SK-N-SH (cell line): Measurements from ENCODE around the gene VWA5B2. TPM values are rescaled to one million over a fixed set of nuclear protein-coding genes. Genes with fewer than 3 reads are reported as not detected.

Experiments used
- CTCF ChIA-PET: fragments of 300-600, 350-600 bp; formaldehyde crosslinking; extraction: SDS; loops from one replicate; lab custom pipeline; 2021; lab: Yijun Ruan, JAX
- POLR2A ChIA-PET: fragments of 350-600 bp; sonication (Branson Sonifier 250); formaldehyde crosslinking; extraction: SDS; loops from one replicate; lab custom pipeline; 2020; ENCODE audit warnings: antibody characterized with exemption, inconsistent platforms; lab: Yijun Ruan, JAX
- DNase-seq: peaks from one replicate; pipeline ENCODE4 v3.0.0; 2012
- H2AFZ ChIP-seq: fragments of 200-600 bp; sonication (generic); 2 replicates; pipeline ENCODE4 v1.8.1; 2016; ENCODE audit warnings: antibody characterized with exemption, mild to moderate bottlenecking, low read depth
- H3F3A ChIP-seq: fragments of 200-600 bp; sonication (generic); replicated peaks from 2 replicates; pipeline ENCODE3; 2016; ENCODE audit warnings: antibody characterized with exemption, mild to moderate bottlenecking; ENCODE audit not compliant: insufficient read depth
- H3K27ac ChIP-seq, 2 experiments: fragments of 200-500 bp in 1 of 2; fragments of 200-600 bp in 1 of 2; sonication (Bioruptor generic) in 1 of 2; sonication (generic), shearing (Covaris generic) in 1 of 2; 2 replicates each; pipeline versions ENCODE4 v1.5.1 to v1.6.1; 2014 to 2016; ENCODE audit warnings: low read depth in 2 of 2, inconsistent platforms in 1 of 2, low read length in 1 of 2, mild to moderate bottlenecking in 1 of 2, mixed read lengths in 1 of 2
- H3K27me3 ChIP-seq: fragments of 200-600 bp; sonication (generic), shearing (Covaris generic); 2 replicates; pipeline ENCODE4 v1.6.1; 2016; ENCODE audit warnings: mixed run types; ENCODE audit not compliant: insufficient read depth
- H3K36me3 ChIP-seq, 2 experiments: fragments of 200-500 bp in 1 of 2; fragments of 200-600 bp in 1 of 2; sonication (Bioruptor generic) in 1 of 2; sonication (generic) in 1 of 2; replicated peaks in 1 of 2; 2 replicates each; pipeline versions ENCODE3 to v1.5.1; 2014 to 2016; ENCODE audit warnings: low read length in 1 of 2, mild to moderate bottlenecking in 1 of 2; ENCODE audit not compliant: insufficient read depth in 2 of 2, control insufficient read depth in 1 of 2
- H3K4me1 ChIP-seq, 2 experiments: fragments of 200-500 bp in 1 of 2; fragments of 200-600 bp in 1 of 2; sonication (Bioruptor generic) in 1 of 2; sonication (generic), shearing (Covaris generic) in 1 of 2; 2 replicates each; pipeline versions ENCODE4 v1.5.1 to v1.6.1; 2014 to 2016; ENCODE audit warnings: low read depth in 1 of 2, low read length in 1 of 2, mixed run types in 1 of 2; ENCODE audit not compliant: insufficient read depth in 2 of 2, control insufficient read depth in 1 of 2
- H3K4me2 ChIP-seq: fragments of 200-600 bp; sonication (generic), shearing (Covaris generic); 2 replicates; pipeline ENCODE4 v1.6.1; 2017; ENCODE audit warnings: mixed run types
- H3K4me3 ChIP-seq, 2 experiments: fragments of 200-500 bp in 1 of 2; fragments of 200-600 bp in 1 of 2; sonication (Bioruptor generic) in 1 of 2; sonication (generic), shearing (Covaris generic) in 1 of 2; 2 replicates each; pipeline versions ENCODE4 v1.5.1 to v1.8.1; 2014 to 2016; ENCODE audit warnings: low read depth in 2 of 2, inconsistent platforms in 1 of 2, low read length in 1 of 2, mild to moderate bottlenecking in 1 of 2, mixed read lengths in 1 of 2, moderate library complexity in 1 of 2
- H3K79me2 ChIP-seq: fragments of 200-600 bp; sonication (generic); 2 replicates; pipeline ENCODE4 v1.8.1; 2017; ENCODE audit warnings: mild to moderate bottlenecking; ENCODE audit not compliant: insufficient read depth
- H3K9ac ChIP-seq: fragments of 200-600 bp; sonication (generic); 2 replicates; pipeline ENCODE4 v1.6.1; 2017; ENCODE audit warnings: mixed run types
- H3K9me2 ChIP-seq: fragments of 200-600 bp; sonication (generic); 2 replicates; pipeline ENCODE4 v1.6.1; 2017; ENCODE audit warnings: mixed run types
- H3K9me3 ChIP-seq: fragments of 200-600 bp; sonication (generic); 2 replicates; pipeline ENCODE4 v1.6.1; 2017; ENCODE audit warnings: mixed run types, mild to moderate bottlenecking, moderate library complexity
- H4K20me1 ChIP-seq: fragments of 200-600 bp; sonication (generic); 2 replicates; pipeline ENCODE4 v1.6.1; 2017; ENCODE audit warnings: mild to moderate bottlenecking, mixed run types; ENCODE audit not compliant: insufficient read depth
- CTCF ChIP-seq: fragments of 200-600 bp; sonication (generic); IDR thresholded peaks from 2 replicates; pipeline ENCODE4 v1.6.1; 2017; ENCODE audit warnings: antibody characterized with exemption, mild to moderate bottlenecking, moderate library complexity
- ELF1 ChIP-seq: IDR thresholded peaks from 2 replicates; pipeline ENCODE4 v1.4.0; 2012
- EP300 ChIP-seq, 2 experiments: IDR thresholded peaks; 2 replicates each; pipeline versions ENCODE4 v1.4.0 to v1.6.1; 2012; ENCODE audit warnings: borderline replicate concordance in 1 of 2, low read depth in 1 of 2, low read length in 1 of 2
- FOXJ3 ChIP-seq: sonication (generic); formaldehyde crosslinking; IDR thresholded peaks from 2 replicates; pipeline ENCODE4 v1.5.1; 2020; ENCODE audit warnings: mild to moderate bottlenecking, missing genetic modification reagents
- GATA2 ChIP-seq: sonication (generic); formaldehyde crosslinking; IDR thresholded peaks from 2 replicates; pipeline ENCODE4 v1.5.0; 2020; ENCODE audit warnings: mild to moderate bottlenecking, missing genetic modification reagents
- TCF12 ChIP-seq: IDR thresholded peaks from 2 replicates; pipeline ENCODE4 v1.4.0; 2012
- TEAD4 ChIP-seq: IDR thresholded peaks from 2 replicates; pipeline ENCODE4 v1.4.0; 2012; ENCODE audit warnings: mild to moderate bottlenecking, borderline replicate concordance; ENCODE audit not compliant: insufficient read depth
- YY1 ChIP-seq: IDR thresholded peaks from 2 replicates; pipeline ENCODE4 v1.4.0; 2012; ENCODE audit warnings: low read depth, mild to moderate bottlenecking
- WGBS: methylation state at CpG from one replicate; pipeline ENCODE4 v1.1.6; 2017; ENCODE audit warnings: low lambda C conversion rate; 5-methylcytosine and 5-hydroxymethylcytosine counted together
- polyA plus RNA-seq, 3 experiments: library from polyadenylated mRNA; depleted of rRNA; stranded (reverse); fragments of >200 nt; gene quantifications; 2 replicates each; pipeline ENCODE4 v1.2.3, GENCODE V29; 2012
- TF ChIP-seq, protein P1 (sequence below): IDR thresholded peaks from 2 replicates; pipeline ENCODE4 v1.4.0; 2012; ENCODE audit warnings: low read depth, borderline replicate concordance
- TF ChIP-seq, protein P2 (sequence below): IDR thresholded peaks from 2 replicates; pipeline ENCODE4 v1.6.1; 2012; ENCODE audit warnings: mild to moderate bottlenecking, low read depth, low read length, moderate library complexity

The VWA5B2 gene
- polyA plus RNA-seq, 1 of the 3 experiments (the other 2 are of a cell fraction) = 0.08 TPM

GRCh38 chr3:184231671-184232070 is 2.3 kb downstream of the VWA5B2 start:
- Histone ChIP-seq H3F3A (no peaks in the 10 kb centered on the region), H2AFZ (no peak overlapping the region), H3K9ac (no peak overlapping the region), H3K4me1 (peaks cover 0 to 28% of the 10 kb centered on the region in 2 experiments; a peak in 2 of 4 replicates), H3K9me3 (no peaks in the 10 kb centered on the region), H4K20me1 (no peaks in the 10 kb centered on the region), H3K36me3 (no peaks in the 10 kb centered on the region), H3K79me2 (no peaks in the 10 kb centered on the region), H3K27me3 (peaks cover 27% of the 10 kb centered on the region), H3K9me2 (no peaks in the 10 kb centered on the region), H3K4me2 (no peak overlapping the region), H3K27ac (no peak overlapping the region)
- ChIA-PET POLR2A (no interaction called here), CTCF (interaction anchor here (1.0 to 2.6 kb wide), 4 partner anchors 10 to 18 kb away, joined by 3 to 18 read pairs (median 4); partner anchors contain the start of gene EEF1AKMT4)
- DNase-seq = no peak
- WGBS = 75% methylated on average over 3 of the region's 3 CpGs
- TF ChIP-seq, protein P1, sequence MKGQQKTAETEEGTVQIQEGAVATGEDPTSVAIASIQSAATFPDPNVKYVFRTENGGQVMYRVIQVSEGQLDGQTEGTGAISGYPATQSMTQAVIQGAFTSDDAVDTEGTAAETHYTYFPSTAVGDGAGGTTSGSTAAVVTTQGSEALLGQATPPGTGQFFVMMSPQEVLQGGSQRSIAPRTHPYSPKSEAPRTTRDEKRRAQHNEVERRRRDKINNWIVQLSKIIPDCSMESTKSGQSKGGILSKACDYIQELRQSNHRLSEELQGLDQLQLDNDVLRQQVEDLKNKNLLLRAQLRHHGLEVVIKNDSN = no peak
- TF ChIP-seq, protein P2, sequence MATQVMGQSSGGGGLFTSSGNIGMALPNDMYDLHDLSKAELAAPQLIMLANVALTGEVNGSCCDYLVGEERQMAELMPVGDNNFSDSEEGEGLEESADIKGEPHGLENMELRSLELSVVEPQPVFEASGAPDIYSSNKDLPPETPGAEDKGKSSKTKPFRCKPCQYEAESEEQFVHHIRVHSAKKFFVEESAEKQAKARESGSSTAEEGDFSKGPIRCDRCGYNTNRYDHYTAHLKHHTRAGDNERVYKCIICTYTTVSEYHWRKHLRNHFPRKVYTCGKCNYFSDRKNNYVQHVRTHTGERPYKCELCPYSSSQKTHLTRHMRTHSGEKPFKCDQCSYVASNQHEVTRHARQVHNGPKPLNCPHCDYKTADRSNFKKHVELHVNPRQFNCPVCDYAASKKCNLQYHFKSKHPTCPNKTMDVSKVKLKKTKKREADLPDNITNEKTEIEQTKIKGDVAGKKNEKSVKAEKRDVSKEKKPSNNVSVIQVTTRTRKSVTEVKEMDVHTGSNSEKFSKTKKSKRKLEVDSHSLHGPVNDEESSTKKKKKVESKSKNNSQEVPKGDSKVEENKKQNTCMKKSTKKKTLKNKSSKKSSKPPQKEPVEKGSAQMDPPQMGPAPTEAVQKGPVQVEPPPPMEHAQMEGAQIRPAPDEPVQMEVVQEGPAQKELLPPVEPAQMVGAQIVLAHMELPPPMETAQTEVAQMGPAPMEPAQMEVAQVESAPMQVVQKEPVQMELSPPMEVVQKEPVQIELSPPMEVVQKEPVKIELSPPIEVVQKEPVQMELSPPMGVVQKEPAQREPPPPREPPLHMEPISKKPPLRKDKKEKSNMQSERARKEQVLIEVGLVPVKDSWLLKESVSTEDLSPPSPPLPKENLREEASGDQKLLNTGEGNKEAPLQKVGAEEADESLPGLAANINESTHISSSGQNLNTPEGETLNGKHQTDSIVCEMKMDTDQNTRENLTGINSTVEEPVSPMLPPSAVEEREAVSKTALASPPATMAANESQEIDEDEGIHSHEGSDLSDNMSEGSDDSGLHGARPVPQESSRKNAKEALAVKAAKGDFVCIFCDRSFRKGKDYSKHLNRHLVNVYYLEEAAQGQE = no peak
- TF ChIP-seq CTCF = no peak
- no peak for TF ChIP-seq EP300 (IDR thresholded peaks at IDR 0.05; ENCODE audit: borderline replicate concordance in 1 of 2, low read depth in 1 of 2, low read length in 1 of 2)
- no peak for TF ChIP-seq FOXJ3 (CRISPR knock-in tag)
- no peak for TF ChIP-seq YY1
- TF ChIP-seq GATA2 (CRISPR knock-in tag) = no peak
- TF ChIP-seq ELF1 = no peak
- TF ChIP-seq TEAD4 = no peak
- no peak for TF ChIP-seq TCF12
- TF ChIP-seq, all 33 proteins: peak for 0
- no peak overlapping the region for H3K4me3 ChIP-seq
